Measurements from ENCODE around the gene VSTM4. TPM values are rescaled to one million over a fixed set of nuclear protein-coding genes. Genes with fewer than 3 reads are reported as not detected.

The VSTM4 gene
- total and polyA plus RNA-seq, 2 experiments from 2014 or later: 0.21 to 0.66 TPM

DNA sequence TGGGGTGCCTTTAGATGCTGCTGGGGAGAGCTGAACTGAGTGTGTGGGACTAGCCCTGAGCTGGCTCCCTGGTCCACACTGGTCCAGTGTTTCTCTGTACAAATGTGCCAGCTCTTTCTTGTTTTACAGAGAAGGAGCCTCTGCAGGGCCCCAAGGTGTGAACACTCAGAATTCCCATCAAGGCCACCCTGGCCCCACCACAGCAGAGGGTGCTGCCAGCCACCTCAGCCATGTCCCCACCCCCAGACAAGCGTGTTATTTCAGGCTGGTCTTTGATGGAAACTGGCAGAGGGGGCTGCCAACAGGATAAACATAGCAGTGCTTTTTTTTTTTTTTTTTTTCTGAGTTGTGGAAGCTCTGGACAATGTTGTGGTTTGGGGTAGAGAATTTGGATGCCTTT lies 107.2 kb downstream of the VSTM4 start:
- Histone ChIP-seq H3K79me2 (replicated peaks; ENCODE audit: insufficient read depth) (no peaks in the 10 kb centered on the region), H3K4me1 (ENCODE audit: insufficient read depth) (no peaks in the 10 kb centered on the region), H3K4me2 (no peak overlapping the region), H3K27me3 (ENCODE audit: insufficient read depth) (no peaks in the 10 kb centered on the region), H3K27ac (ENCODE audit: low read depth) (no peak overlapping the region), H4K20me1 (replicated peaks; ENCODE audit: insufficient read depth) (no peaks in the 10 kb centered on the region), H3K9me2 (ENCODE audit: insufficient read depth) (no peaks in the 10 kb centered on the region), H2AFZ (no peak overlapping the region), H3K4me3 (no peak overlapping the region), H3F3A (replicated peaks; ENCODE audit: low read depth) (no peaks in the 10 kb centered on the region), H3K36me3 (ENCODE audit: insufficient read depth) (no peaks in the 10 kb centered on the region)
- DNase-seq (ENCODE audit: low spot score): no peak
- no peak for ATAC-seq
- no peaks in the 10 kb centered on the region for H3K36me3 Mint-ChIP-seq (ENCODE audit: low read depth)
- peaks cover 5% of the 10 kb centered on the region for H3K4me1 Mint-ChIP-seq
- no peak overlapping the region for H3K27ac Mint-ChIP-seq
- peaks cover 4% of the 10 kb centered on the region; the same call in 1 of the 3 replicates for H3K9me3 Mint-ChIP-seq
- H3K27me3 Mint-ChIP-seq (ENCODE audit: insufficient read depth, low read depth, poor library complexity): no peaks in the 10 kb centered on the region
- H3K4me3 Mint-ChIP-seq: no peak overlapping the region
- TF ChIP-seq REST (IDR thresholded peaks at IDR 0.05; ENCODE audit: unreplicated experiment): no peak
- no peak for TF ChIP-seq POLR2AphosphoS5 (IDR thresholded peaks at IDR 0.05; ENCODE audit: low read depth)
- no peak for TF ChIP-seq JUNB (IDR thresholded peaks at IDR 0.05; ENCODE audit: unreplicated experiment)
- no peak for TF ChIP-seq ZNF114 (CRISPR knock-in tag; IDR thresholded peaks at IDR 0.05)
- TF ChIP-seq NANOG (IDR thresholded peaks at IDR 0.05; ENCODE audit: borderline replicate concordance): no peak
- TF ChIP-seq, protein P1, sequence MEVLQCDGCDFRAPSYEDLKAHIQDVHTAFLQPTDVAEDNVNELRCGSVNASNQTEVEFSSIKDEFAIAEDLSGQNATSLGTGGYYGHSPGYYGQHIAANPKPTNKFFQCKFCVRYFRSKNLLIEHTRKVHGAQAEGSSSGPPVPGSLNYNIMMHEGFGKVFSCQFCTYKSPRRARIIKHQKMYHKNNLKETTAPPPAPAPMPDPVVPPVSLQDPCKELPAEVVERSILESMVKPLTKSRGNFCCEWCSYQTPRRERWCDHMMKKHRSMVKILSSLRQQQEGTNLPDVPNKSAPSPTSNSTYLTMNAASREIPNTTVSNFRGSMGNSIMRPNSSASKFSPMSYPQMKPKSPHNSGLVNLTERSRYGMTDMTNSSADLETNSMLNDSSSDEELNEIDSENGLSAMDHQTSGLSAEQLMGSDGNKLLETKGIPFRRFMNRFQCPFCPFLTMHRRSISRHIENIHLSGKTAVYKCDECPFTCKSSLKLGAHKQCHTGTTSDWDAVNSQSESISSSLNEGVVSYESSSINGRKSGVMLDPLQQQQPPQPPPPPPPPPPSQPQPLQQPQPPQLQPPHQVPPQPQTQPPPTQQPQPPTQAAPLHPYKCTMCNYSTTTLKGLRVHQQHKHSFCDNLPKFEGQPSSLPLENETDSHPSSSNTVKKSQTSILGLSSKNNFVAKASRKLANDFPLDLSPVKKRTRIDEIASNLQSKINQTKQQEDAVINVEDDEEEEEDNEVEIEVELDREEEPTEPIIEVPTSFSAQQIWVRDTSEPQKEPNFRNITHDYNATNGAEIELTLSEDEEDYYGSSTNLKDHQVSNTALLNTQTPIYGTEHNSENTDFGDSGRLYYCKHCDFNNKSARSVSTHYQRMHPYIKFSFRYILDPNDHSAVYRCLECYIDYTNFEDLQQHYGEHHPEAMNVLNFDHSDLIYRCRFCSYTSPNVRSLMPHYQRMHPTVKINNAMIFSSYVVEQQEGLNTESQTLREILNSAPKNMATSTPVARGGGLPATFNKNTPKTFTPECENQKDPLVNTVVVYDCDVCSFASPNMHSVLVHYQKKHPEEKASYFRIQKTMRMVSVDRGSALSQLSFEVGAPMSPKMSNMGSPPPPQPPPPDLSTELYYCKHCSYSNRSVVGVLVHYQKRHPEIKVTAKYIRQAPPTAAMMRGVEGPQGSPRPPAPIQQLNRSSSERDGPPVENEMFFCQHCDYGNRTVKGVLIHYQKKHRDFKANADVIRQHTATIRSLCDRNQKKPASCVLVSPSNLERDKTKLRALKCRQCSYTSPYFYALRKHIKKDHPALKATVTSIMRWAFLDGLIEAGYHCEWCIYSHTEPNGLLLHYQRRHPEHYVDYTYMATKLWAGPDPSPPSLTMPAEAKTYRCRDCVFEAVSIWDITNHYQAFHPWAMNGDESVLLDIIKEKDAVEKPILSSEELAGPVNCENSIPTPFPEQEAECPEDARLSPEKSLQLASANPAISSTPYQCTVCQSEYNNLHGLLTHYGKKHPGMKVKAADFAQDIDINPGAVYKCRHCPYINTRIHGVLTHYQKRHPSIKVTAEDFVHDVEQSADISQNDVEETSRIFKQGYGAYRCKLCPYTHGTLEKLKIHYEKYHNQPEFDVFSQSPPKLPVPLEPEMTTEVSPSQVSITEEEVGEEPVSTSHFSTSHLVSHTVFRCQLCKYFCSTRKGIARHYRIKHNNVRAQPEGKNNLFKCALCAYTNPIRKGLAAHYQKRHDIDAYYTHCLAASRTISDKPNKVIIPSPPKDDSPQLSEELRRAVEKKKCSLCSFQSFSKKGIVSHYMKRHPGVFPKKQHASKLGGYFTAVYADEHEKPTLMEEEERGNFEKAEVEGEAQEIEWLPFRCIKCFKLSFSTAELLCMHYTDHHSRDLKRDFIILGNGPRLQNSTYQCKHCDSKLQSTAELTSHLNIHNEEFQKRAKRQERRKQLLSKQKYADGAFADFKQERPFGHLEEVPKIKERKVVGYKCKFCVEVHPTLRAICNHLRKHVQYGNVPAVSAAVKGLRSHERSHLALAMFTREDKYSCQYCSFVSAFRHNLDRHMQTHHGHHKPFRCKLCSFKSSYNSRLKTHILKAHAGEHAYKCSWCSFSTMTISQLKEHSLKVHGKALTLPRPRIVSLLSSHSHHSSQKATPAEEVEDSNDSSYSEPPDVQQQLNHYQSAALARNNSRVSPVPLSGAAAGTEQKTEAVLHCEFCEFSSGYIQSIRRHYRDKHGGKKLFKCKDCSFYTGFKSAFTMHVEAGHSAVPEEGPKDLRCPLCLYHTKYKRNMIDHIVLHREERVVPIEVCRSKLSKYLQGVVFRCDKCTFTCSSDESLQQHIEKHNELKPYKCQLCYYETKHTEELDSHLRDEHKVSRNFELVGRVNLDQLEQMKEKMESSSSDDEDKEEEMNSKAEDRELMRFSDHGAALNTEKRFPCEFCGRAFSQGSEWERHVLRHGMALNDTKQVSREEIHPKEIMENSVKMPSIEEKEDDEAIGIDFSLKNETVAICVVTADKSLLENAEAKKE (CRISPR knock-in tag; IDR thresholded peaks at IDR 0.05): no peak
- no peak for TF ChIP-seq EZH2phosphoT487 (IDR thresholded peaks at IDR 0.05; ENCODE audit: unreplicated experiment)
- TF ChIP-seq ZNF331 (CRISPR knock-in tag; IDR thresholded peaks at IDR 0.05; ENCODE audit: low read depth): no peak
- no peak for TF ChIP-seq STAT1 (IDR thresholded peaks at IDR 0.05; ENCODE audit: unreplicated experiment)
- no peak for TF ChIP-seq EZH2 (IDR thresholded peaks at IDR 0.05; ENCODE audit: low read depth, unreplicated experiment)
- TF ChIP-seq ETS1 (IDR thresholded peaks at IDR 0.05): no peak
- no peak for TF ChIP-seq CREB1 (CRISPR knock-in tag; IDR thresholded peaks at IDR 0.05; ENCODE audit: low read depth)
- TF ChIP-seq, protein P2, sequence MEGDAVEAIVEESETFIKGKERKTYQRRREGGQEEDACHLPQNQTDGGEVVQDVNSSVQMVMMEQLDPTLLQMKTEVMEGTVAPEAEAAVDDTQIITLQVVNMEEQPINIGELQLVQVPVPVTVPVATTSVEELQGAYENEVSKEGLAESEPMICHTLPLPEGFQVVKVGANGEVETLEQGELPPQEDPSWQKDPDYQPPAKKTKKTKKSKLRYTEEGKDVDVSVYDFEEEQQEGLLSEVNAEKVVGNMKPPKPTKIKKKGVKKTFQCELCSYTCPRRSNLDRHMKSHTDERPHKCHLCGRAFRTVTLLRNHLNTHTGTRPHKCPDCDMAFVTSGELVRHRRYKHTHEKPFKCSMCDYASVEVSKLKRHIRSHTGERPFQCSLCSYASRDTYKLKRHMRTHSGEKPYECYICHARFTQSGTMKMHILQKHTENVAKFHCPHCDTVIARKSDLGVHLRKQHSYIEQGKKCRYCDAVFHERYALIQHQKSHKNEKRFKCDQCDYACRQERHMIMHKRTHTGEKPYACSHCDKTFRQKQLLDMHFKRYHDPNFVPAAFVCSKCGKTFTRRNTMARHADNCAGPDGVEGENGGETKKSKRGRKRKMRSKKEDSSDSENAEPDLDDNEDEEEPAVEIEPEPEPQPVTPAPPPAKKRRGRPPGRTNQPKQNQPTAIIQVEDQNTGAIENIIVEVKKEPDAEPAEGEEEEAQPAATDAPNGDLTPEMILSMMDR (conservative IDR thresholded peaks at IDR 0.05; ENCODE audit: low read depth in 2 of 2): no peak

Data from GM23338 (cell line).